ENCODE results near the gene PLEKHG1.

PLEKHG1 gene

DNA sequence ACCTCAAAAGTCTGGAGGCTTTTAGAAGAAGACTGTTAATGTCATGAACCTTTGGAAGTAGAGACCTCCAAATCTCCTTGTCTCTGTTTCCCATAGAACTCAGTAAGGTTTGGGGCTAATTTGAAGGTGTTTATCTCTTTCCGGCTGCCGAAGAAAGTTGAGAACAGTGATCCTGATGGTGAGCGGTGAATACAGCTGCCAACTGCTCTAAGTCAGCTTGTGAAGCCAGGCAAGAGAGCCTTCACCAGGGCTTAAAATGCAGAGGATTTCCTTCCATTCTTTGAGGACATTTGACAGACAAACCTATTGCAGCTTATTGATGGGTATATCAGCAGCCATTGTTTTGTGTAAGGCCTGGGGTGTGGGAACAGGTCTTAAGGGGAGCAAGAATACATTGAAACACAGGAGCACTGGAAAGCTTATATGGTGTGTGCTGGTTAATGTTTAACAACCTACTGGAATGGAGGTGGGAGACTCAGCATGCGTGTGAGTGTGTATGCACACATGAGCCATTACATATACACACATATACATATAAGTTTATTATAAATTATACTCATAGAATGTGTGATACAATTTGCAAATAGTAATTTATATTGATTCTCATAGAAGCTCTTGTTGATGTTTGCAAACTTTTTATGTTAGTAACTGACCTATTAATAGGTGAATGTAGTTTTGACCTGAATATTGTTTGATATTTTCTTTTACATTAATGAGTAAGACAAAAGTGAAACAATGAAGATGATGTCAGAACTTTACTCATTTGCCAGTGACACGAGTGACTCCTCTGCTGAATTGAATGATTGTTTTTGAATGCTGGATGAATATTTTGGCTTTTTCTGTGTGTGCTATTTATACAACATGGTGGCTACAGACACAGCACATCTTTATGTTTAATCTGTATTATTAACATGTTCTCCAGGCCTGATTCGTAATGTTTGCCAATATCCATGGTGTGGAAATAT, 18.1 kb downstream of the PLEKHG1 start:
- Histone ChIP-seq H3K4me1 (ENCODE audit: control insufficient read depth in 1 of 2, insufficient read depth in 1 of 2, low read depth in 1 of 2, low read length in 1 of 2) (no peaks in the 10 kb centered on the region), H3K4me3 (ENCODE audit: low read depth in 1 of 2, low read length in 1 of 2) (no peak overlapping the region), H3K9me3 (no peaks in the 10 kb centered on the region), H3K27ac (no peak overlapping the region), H3K27me3 (peaks cover 30% of the 10 kb centered on the region), H3K36me3 (no peaks in the 10 kb centered on the region)
- no peak for TF ChIP-seq CTCF (IDR thresholded peaks at IDR 0.05)

DNA sequence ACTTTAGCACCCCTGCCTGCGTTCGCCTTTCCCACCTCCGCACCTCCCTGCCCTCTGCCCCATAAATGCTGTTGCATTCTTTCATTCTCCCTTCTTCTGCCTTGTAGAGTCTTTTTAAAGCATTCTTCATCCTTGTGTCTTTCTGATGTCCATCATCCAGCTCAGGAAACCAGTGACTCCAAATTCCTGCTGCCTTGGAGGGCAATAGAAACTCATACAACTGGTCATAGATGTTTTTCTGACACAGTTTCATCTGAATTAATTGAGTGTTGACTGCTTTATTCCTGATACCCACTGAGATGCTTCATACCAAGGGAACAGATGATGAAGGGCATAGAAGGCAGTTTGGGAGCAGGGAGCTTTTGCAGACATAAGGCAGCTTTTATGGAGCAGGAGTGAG, 19.6 kb downstream of the PLEKHG1 start:
- H3K27me3 ChIP-seq, result peaks cover 36% of the 10 kb centered on the region

GRCh38 chr6:150620244-150620643, 20.6 kb downstream of the PLEKHG1 start:
- Histone ChIP-seq H3K4me1 (ENCODE audit: control insufficient read depth in 1 of 2, insufficient read depth in 1 of 2, low read depth in 1 of 2, low read length in 1 of 2) (no peaks in the 10 kb centered on the region), H3K4me3 (ENCODE audit: low read depth in 1 of 2, low read length in 1 of 2) (no peak overlapping the region), H3K36me3 (no peaks in the 10 kb centered on the region), H3K27ac (no peak overlapping the region), H3K9me3 (no peaks in the 10 kb centered on the region), H3K27me3 (peaks cover 32% of the 10 kb centered on the region)
- no peak for TF ChIP-seq CTCF (IDR thresholded peaks at IDR 0.05)

More for the DNA sequence above, 19.6 kb downstream of the PLEKHG1 start:
- no peaks in the 10 kb centered on the region for H3K4me1 ChIP-seq (ENCODE audit: control insufficient read depth in 1 of 2, insufficient read depth in 1 of 2, low read depth in 1 of 2, low read length in 1 of 2)
- H3K27ac ChIP-seq, result no peak overlapping the region
- H3K4me3 ChIP-seq (ENCODE audit: low read depth in 1 of 2, low read length in 1 of 2), result no peak overlapping the region
- H3K9me3 ChIP-seq, result no peaks in the 10 kb centered on the region
- H3K36me3 ChIP-seq, result no peaks in the 10 kb centered on the region
- TF ChIP-seq CTCF (IDR thresholded peaks at IDR 0.05), result no peak

GRCh38 chr6:150620763-150621162, 21.1 kb downstream of the PLEKHG1 start:
- no peak for TF ChIP-seq CTCF (IDR thresholded peaks at IDR 0.05)
- H3K36me3 ChIP-seq, result no peaks in the 10 kb centered on the region
- H3K4me3 ChIP-seq (ENCODE audit: low read depth in 1 of 2, low read length in 1 of 2), result no peak overlapping the region
- no peaks in the 10 kb centered on the region for H3K9me3 ChIP-seq
- peaks cover 32% of the 10 kb centered on the region for H3K27me3 ChIP-seq
- H3K4me1 ChIP-seq (ENCODE audit: control insufficient read depth in 1 of 2, insufficient read depth in 1 of 2, low read depth in 1 of 2, low read length in 1 of 2), result no peaks in the 10 kb centered on the region
- H3K27ac ChIP-seq, result no peak overlapping the region

- peaks cover 25% of the 10 kb centered on the region for H3K27me3 ChIP-seq
- no peaks in the 10 kb centered on the region for H3K4me1 ChIP-seq (ENCODE audit: control insufficient read depth in 1 of 2, insufficient read depth in 1 of 2, low read depth in 1 of 2, low read length in 1 of 2)
- no peaks in the 10 kb centered on the region for H3K9me3 ChIP-seq
- no peaks in the 10 kb centered on the region for H3K36me3 ChIP-seq
- no peak overlapping the region for H3K27ac ChIP-seq
- no peak overlapping the region for H3K4me3 ChIP-seq (ENCODE audit: low read depth in 1 of 2, low read length in 1 of 2)
- TF ChIP-seq CTCF (IDR thresholded peaks at IDR 0.05), result no peak
Measured at GRCh38 chr6:150622476-150622875, 22.8 kb downstream of the PLEKHG1 start.

All from neutrophil (primary cell).